DND-41 (cell line): ENCODE results near the gene BCL2L1.

Source experiments
- ATAC-seq: fragments of 200-7000 bp; cut with Tn5 transposase; 3 replicates; pipeline ENCODE4 v1.9.1; 2021; ENCODE audit warnings: low read depth; ENCODE audit not compliant: insufficient read depth
- DNase-seq: peaks from one replicate; pipeline ENCODE4 v3.0.0-alpha.2; 2020
- H2AFZ ChIP-seq: 2 replicates; pipeline ENCODE4 v1.6.0; 2012; ENCODE audit warnings: low read depth, low read length
- H3K27ac ChIP-seq: 2 replicates; pipeline ENCODE4 v1.5.1; 2012; ENCODE audit warnings: low read length, inconsistent platforms
- H3K27me3 ChIP-seq: fragments of 200-600 bp; sonication (generic); 2 replicates; pipeline ENCODE4 v1.6.0; 2012; ENCODE audit warnings: low read length, mild to moderate bottlenecking, inconsistent platforms; ENCODE audit not compliant: insufficient read depth, poor library complexity
- H3K36me3 ChIP-seq: 2 replicates; pipeline ENCODE4 v1.5.1; 2012; ENCODE audit warnings: low read length, inconsistent platforms; ENCODE audit not compliant: insufficient read depth
- H3K4me1 ChIP-seq: 2 replicates; pipeline ENCODE4 v1.5.1; 2012; ENCODE audit warnings: mild to moderate bottlenecking, low read length; ENCODE audit not compliant: insufficient read depth
- H3K4me2 ChIP-seq: 2 replicates; pipeline ENCODE4 v1.6.0; 2012; ENCODE audit warnings: mild to moderate bottlenecking, moderate library complexity, low read length, inconsistent platforms; ENCODE audit not compliant: insufficient read depth
- H3K4me3 ChIP-seq, 2 experiments: fragments of 200-600 bp in 1 of 2; shearing (Covaris generic) in 1 of 2; 2 replicates each; pipeline ENCODE4 v1.5.1; 2012 to 2016; ENCODE audit warnings: inconsistent platforms in 2 of 2, low read length in 2 of 2, mild to moderate bottlenecking in 2 of 2, low read depth in 1 of 2, moderate library complexity in 1 of 2
- H3K79me2 ChIP-seq: 2 replicates; pipeline ENCODE4 v1.6.0; 2012; ENCODE audit warnings: low read length, inconsistent platforms; ENCODE audit not compliant: insufficient read depth
- H3K9ac ChIP-seq: 2 replicates; pipeline ENCODE4 v1.6.0; 2012; ENCODE audit warnings: low read depth, mild to moderate bottlenecking, inconsistent platforms, low read length, moderate library complexity
- H3K9me3 ChIP-seq: 2 replicates; pipeline ENCODE4 v1.5.1; 2012; ENCODE audit warnings: low read length, moderate library complexity, mild to moderate bottlenecking, inconsistent platforms; ENCODE audit not compliant: insufficient read depth, severe bottlenecking
- H4K20me1 ChIP-seq: 2 replicates; pipeline ENCODE4 v1.6.0; 2012; ENCODE audit warnings: low read length; ENCODE audit not compliant: insufficient read depth
- EZH2 ChIP-seq: IDR thresholded peaks from 3 replicates; pipeline ENCODE4 v1.6.1; 2012; ENCODE audit warnings: borderline replicate concordance, low read depth, mild to moderate bottlenecking, moderate library complexity, low read length, inconsistent platforms; ENCODE audit not compliant: severe bottlenecking
- TF ChIP-seq, protein P1 (sequence below): IDR thresholded peaks from 2 replicates; pipeline ENCODE4 v1.5.1; 2012; ENCODE audit warnings: borderline replicate concordance, low read length, moderate library complexity, mild to moderate bottlenecking; ENCODE audit not compliant: poor library complexity, severe bottlenecking; ENCODE audit errors: extremely low read depth

BCL2L1 gene

DNA sequence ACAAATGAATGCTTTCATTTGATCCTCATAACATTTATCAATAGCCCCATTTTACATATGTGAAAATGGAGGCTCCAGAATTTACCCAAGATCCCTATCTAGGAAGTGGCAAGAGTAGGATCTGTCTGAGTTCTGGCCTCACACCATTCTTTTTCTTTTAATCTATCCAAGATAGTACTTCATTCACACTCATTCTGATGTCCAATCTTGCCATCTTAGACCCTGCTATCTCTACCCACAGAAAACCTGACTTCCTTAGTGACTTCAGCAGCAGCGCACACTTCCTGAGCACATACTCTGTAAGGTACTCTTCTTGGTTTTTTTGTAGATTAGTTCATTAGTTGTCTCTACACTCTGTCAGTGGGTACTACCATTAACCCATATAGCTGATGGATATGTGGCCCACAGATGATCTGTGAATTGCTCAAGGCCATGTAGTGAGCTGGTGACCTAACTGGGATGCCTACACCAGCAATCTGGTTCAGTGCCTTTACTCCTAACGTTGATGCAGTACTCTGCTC, 48.7 kb downstream of the BCL2L1 start:
- no peaks in the 10 kb centered on the region for H3K9me3 ChIP-seq
- DNase-seq (peak; percentile 31), ATAC-seq (no peak)
- H4K20me1 ChIP-seq: peaks cover 18% of the 10 kb centered on the region
- peak overlapping the region; percentile 62 for H3K4me2 ChIP-seq
- no peaks in the 10 kb centered on the region for H3K27me3 ChIP-seq
- H3K4me3 ChIP-seq: peak overlapping the region in 1 of 2 experiments; percentile 48; a peak in 2 of 4 replicates
- H3K9ac ChIP-seq: peak overlapping the region; percentile 95
- TF ChIP-seq EZH2: no peak
- TF ChIP-seq, protein P1, sequence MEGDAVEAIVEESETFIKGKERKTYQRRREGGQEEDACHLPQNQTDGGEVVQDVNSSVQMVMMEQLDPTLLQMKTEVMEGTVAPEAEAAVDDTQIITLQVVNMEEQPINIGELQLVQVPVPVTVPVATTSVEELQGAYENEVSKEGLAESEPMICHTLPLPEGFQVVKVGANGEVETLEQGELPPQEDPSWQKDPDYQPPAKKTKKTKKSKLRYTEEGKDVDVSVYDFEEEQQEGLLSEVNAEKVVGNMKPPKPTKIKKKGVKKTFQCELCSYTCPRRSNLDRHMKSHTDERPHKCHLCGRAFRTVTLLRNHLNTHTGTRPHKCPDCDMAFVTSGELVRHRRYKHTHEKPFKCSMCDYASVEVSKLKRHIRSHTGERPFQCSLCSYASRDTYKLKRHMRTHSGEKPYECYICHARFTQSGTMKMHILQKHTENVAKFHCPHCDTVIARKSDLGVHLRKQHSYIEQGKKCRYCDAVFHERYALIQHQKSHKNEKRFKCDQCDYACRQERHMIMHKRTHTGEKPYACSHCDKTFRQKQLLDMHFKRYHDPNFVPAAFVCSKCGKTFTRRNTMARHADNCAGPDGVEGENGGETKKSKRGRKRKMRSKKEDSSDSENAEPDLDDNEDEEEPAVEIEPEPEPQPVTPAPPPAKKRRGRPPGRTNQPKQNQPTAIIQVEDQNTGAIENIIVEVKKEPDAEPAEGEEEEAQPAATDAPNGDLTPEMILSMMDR: no peak
- H2AFZ ChIP-seq: no peak overlapping the region
- peaks cover 76% of the 10 kb centered on the region for H3K36me3 ChIP-seq
- H3K27ac ChIP-seq: peak overlapping the region; percentile 94
- peaks cover 87% of the 10 kb centered on the region for H3K4me1 ChIP-seq
- peaks cover 88% of the 10 kb centered on the region for H3K79me2 ChIP-seq

DNA sequence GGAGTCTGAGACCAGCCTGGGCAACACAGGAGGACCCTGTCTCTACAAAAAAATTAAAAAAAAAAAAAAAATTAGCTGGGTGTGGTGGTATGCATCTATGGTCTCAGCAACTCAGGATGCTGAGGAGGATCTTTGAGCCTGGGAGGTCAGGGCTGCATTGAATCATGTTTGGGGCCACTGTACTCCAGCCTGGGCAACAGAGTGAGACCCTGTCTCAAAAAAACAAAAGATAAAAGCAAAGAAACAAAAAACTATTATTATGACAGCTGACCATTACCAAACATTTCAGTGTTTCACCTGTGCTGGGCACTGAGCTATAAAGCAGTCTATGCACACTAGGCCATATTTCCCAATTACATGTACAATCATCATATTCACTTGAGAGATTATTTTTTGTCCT, 49.2 kb downstream of the BCL2L1 start:
- no peaks in the 10 kb centered on the region for H3K9me3 ChIP-seq
- no peak for TF ChIP-seq EZH2
- TF ChIP-seq, protein P1: no peak
- H3K4me1 ChIP-seq: peaks cover 82% of the 10 kb centered on the region
- peak overlapping the region; percentile 94 for H3K27ac ChIP-seq
- H3K36me3 ChIP-seq: peaks cover 74% of the 10 kb centered on the region
- H3K4me3 ChIP-seq: no peak overlapping the region
- no peaks in the 10 kb centered on the region for H3K27me3 ChIP-seq
- H3K79me2 ChIP-seq: peaks cover 88% of the 10 kb centered on the region
- no peak overlapping the region for H2AFZ ChIP-seq
- ATAC-seq (no peak), DNase-seq (no peak)
- H3K4me2 ChIP-seq: peak overlapping the region; percentile 62; the same call in 1 of the 2 replicates
- peak overlapping the region; percentile 95 for H3K9ac ChIP-seq
- H4K20me1 ChIP-seq: peaks cover 18% of the 10 kb centered on the region

DNA sequence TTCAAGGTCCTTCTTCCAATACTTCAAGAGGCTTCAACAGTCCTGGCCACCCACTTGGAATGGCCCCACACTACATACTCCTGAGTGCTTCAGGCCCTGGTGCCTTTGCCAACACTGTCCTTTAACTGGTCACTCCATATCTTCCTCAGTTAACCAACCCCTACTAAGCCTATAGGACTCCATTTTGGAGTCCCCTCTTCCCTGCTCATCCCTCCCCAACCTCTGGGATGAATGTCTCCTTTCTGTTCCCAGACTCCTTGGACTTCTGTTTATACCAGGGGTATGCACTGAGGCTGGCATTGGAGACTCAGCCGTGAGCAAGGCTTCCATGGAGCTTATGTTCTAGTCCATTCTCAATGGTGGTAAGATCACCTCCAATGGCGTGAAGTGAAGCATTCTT, 51.3 kb downstream of the BCL2L1 start:
- TF ChIP-seq, protein P1: no peak
- TF ChIP-seq EZH2: no peak
- peaks cover 29% of the 10 kb centered on the region for H4K20me1 ChIP-seq
- H3K27ac ChIP-seq: peak overlapping the region; percentile 71
- H3K4me1 ChIP-seq: peaks cover 77% of the 10 kb centered on the region
- H3K9ac ChIP-seq: no peak overlapping the region
- H3K36me3 ChIP-seq: peaks cover 76% of the 10 kb centered on the region
- H3K79me2 ChIP-seq: peaks cover 89% of the 10 kb centered on the region
- no peak overlapping the region for H2AFZ ChIP-seq
- no peak overlapping the region for H3K4me3 ChIP-seq
- ATAC-seq (no peak), DNase-seq (no peak)
- no peak overlapping the region for H3K4me2 ChIP-seq
- H3K9me3 ChIP-seq: no peaks in the 10 kb centered on the region
- no peaks in the 10 kb centered on the region for H3K27me3 ChIP-seq
